ENCODE results near the gene KIF23. TPM values are rescaled to one million over a fixed set of nuclear protein-coding genes. Genes with fewer than 3 reads are reported as not detected.
A peak's percentile ranks its signal among the peaks of the same experiment; 100 is the strongest.

The KIF23 gene
- total RNA-seq, 1 experiment from 2014 or later = 87.8 TPM

- TF ChIP-seq ZNF425 (CRISPR knock-in tag; conservative IDR thresholded peaks at IDR 0.05) (no peak), MLX (CRISPR knock-in tag; IDR thresholded peaks at IDR 0.05) (no peak; the same call in 1 of the 2 replicates), FOXP4 (CRISPR knock-in tag; IDR thresholded peaks at IDR 0.05) (peak; percentile 92), NFYB (CRISPR knock-in tag; conservative IDR thresholded peaks at IDR 0.05; ENCODE audit: low read depth) (peak; percentile 88), SMAD3 (CRISPR knock-in tag; IDR thresholded peaks at IDR 0.05; ENCODE audit: borderline replicate concordance) (peak; percentile 90; the same call in 1 of the 2 replicates), ZNF416 (CRISPR knock-in tag; IDR thresholded peaks at IDR 0.05) (no peak), MYBL2 (CRISPR knock-in tag; IDR thresholded peaks at IDR 0.05) (peak; percentile 100), ZNF532 (CRISPR knock-in tag; IDR thresholded peaks at IDR 0.05; ENCODE audit: borderline replicate concordance) (no peak), MXD4 (CRISPR knock-in tag; IDR thresholded peaks at IDR 0.05; ENCODE audit: borderline replicate concordance) (no peak), JAZF1 (CRISPR knock-in tag; IDR thresholded peaks at IDR 0.05) (no peak), USF2 (CRISPR knock-in tag; IDR thresholded peaks at IDR 0.05) (0 out of 2 replicates have a peak, but pooled peaks have one; percentile 2), SMAD4 (CRISPR knock-in tag; IDR thresholded peaks at IDR 0.05) (0 out of 2 replicates have a peak, but pooled peaks have one; percentile 14), E2F5 (CRISPR knock-in tag; IDR thresholded peaks at IDR 0.05) (peak; percentile 96), HMGXB4 (CRISPR knock-in tag; IDR thresholded peaks at IDR 0.05) (peak; percentile 94), CREB1 (CRISPR knock-in tag; IDR thresholded peaks at IDR 0.05) (peak; percentile 77), OVOL2 (CRISPR knock-in tag; IDR thresholded peaks at IDR 0.05; ENCODE audit: borderline replicate concordance) (no peak), TP53 (CRISPR knock-in tag; IDR thresholded peaks at IDR 0.05) (peak; percentile 93), ZBTB21 (CRISPR knock-in tag; IDR thresholded peaks at IDR 0.05; ENCODE audit: borderline replicate concordance) (peak; percentile 91), ATF1 (CRISPR knock-in tag; IDR thresholded peaks at IDR 0.05) (0 out of 2 replicates have a peak, but pooled peaks have one; percentile 83), TEAD4 (CRISPR knock-in tag; IDR thresholded peaks at IDR 0.05) (peak; percentile 10; the same call in 1 of the 2 replicates), STAT6 (CRISPR knock-in tag; conservative IDR thresholded peaks at IDR 0.05; ENCODE audit: low read depth) (no peak), ZNF423 (CRISPR knock-in tag; IDR thresholded peaks at IDR 0.05) (no peak)
Measured at GRCh38 chr15:69413822-69414700, at the start of gene KIF23 (continued).
